ENCODE data around the gene RGL1.
A peak's percentile ranks its signal among the peaks of the same experiment; 100 is the strongest.

Gene RGL1

DNA sequence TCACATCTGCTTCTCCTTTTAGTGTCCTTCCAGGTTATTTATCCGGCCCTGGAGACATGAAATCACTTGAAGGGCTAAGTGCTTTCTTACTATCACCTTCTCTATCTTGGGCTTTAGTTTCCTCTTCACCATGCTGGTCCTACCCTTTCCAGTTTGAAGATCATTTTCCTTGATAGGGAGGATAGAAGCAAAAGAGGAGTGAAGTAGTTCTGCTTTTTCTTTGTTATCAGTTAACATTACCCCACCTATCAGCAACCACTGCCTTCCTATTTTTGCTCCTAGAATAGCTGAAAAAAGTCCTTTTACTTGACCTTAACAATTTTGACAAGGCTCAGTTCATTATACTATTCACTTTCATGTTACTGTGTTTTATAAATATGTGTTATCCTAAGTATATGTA, 19.4 kb downstream of the RGL1 start:
- no peak for DNase-seq

- DNase-seq: no peak
Measured at GRCh38 chr1:183827801-183828200, 22.9 kb downstream of the RGL1 start.

GRCh38 chr1:183830389-183830788, 25.5 kb downstream of the RGL1 start:
- no peak for DNase-seq

DNA sequence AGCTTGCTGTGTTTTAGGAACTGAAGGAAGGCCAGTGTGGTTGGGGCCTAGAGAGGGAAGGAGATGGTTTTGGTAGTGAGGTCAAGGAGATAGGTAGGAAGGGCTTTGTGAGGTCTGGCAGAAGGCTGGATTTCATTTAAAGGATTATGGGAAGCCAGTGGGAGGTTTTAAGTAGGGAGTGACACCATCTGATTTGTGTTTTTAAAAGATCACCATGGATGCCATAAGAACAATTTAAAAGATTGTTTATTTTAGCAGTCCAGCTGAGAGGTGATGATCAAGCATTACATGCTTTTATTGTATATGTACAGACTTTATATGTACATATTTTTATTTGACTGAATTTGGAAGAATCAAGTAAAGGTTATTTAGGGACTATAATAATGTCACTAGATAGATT, 26.4 kb downstream of the RGL1 start:
- DNase-seq: no peak

DNA sequence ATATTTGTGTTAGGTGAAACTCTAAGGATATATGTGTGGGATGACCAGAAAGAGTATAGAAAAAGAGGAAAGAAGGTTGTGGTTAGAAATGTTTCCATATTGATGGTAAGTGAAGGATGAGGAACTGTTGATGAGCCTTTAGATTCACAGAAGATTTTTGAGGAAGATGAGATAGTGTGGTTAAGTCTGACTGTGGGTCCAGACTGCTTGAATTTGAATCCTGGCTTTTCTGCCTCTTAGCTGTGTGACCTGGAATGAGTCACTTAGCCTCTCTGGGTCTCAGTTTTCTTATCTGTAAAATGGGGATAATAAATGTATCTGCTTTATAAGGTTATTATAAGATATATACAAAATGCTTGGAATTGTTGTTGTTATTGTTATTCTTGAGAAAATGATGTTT, 27.5 kb downstream of the RGL1 start:
- DNase-seq: no peak

GRCh38 chr1:183834568-183834967, 29.6 kb downstream of the RGL1 start:
- no peak for DNase-seq

DNA sequence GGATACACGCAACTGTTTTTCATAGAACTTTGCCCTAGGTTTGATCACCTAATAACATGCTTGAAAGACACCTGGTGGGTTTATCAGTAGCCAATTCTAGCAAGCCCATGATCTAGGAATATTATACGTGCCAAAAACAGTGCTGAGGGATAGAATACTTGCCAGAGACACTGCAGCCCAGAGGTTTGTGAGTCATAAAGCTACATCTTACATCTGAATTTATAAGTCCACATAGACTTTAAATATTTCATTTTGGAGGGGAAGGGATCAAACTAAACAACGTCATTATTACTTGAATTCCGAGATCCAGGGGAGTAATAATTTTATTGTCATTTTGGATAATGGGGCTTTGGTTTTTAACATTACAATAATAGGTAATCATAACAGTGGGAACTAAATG, 31.7 kb downstream of the RGL1 start:
- DNase-seq: no peak

GRCh38 chr1:183837062-183837461, 32.1 kb downstream of the RGL1 start:
- DNase-seq: no peak

DNA sequence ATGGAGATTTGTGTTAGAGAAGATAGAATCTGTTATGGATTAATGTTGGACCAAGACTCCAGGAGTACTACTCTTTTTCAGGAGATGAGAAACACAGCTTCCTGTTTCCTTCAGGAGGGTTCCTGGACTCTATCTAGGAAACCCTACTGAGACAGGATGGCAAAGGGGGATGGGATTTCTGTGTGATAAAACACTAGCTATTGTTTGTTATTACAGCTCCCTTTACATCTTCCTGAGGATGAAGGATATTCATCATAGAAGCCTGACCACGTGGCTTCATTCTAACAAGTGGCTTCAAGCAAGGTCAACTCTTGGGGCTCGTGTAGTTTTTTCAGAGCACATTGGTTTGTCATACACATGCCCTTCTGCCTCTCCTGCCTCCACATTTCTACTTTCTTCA, 33.3 kb downstream of the RGL1 start:
- DNase-seq: no peak

DNA sequence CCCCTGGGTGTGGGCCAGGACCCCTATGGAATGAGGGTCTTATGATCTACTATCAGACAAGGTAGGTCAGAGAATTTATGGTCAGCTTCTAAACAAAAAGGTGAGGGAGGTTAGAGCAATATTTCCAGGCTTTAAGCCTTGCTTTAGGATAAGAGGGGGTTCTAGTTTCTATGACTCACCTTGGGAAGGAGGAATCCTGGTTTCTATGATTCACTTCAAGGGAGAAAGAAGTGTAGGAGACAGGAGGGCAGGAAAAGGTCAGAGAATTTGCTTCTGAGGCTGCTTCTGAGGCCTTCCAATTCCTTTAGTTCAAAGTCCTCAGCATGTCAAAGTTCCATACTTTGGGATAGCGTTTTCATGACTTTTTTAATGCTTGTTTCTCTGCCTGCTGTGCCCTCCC, 35.2 kb downstream of the RGL1 start:
- no peak for DNase-seq

GRCh38 chr1:183841550-183841949, 36.6 kb downstream of the RGL1 start:
- no peak for DNase-seq

GRCh38 chr1:183841950-183842794, 37.3 kb downstream of the RGL1 start:
- peak; percentile 17 to 34 for DNase-seq

GRCh38 chr1:183842795-183843144, 37.9 kb downstream of the RGL1 start:
- DNase-seq: no peak

GRCh38 chr1:183844806-183845205, 39.9 kb downstream of the RGL1 start:
- no peak for DNase-seq

GRCh38 chr1:183845681-183846080, 40.8 kb downstream of the RGL1 start:
- DNase-seq: no peak

- no peak for DNase-seq
Measured at GRCh38 chr1:183847641-183848040, 42.7 kb downstream of the RGL1 start.

GRCh38 chr1:183850852-183851251, 45.9 kb downstream of the RGL1 start:
- no peak for DNase-seq

DNA sequence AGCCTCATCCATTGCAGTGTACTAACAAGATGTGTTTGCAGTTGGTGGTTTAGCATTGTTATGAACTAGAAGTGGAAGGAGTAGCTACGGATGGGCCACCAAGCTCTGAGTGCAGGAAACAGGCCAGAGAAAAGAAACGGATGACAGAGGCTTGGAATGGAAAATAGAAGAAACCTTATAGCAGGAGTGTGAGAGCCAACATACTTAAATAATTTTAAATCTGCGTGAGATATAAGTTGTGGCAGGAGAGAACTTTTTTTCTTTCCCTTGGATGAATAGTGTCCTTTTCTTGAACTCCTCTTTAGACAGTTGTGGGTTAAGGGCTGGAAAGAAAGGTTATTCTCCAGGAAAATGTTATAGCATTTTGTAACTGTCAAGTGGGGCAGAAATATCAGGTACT, 54.2 kb downstream of the RGL1 start:
- DNase-seq: no peak

- no peak for DNase-seq
Measured at GRCh38 chr1:183859831-183860230, 54.9 kb downstream of the RGL1 start.

DNA sequence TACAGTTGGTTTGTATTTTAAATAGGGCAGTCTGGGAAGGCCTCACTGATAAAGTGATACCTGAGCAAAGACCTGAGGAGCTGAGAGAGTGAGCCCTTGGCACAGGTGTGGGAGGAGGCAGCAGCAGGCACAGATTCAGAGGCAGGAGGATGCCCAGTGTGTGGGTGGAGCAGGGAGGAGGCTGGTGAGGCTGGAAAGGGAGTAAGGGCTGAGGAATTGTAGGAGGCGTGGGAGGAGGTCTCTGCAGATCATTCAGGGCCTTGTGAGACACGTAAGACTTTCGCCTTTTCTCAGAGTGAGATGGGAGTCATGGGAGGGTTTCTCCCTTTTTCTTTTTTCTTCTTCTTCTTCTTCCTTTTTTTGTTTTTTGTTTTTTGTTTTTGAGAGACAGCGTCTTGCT, 58.0 kb downstream of the RGL1 start:
- no peak for DNase-seq

DNA sequence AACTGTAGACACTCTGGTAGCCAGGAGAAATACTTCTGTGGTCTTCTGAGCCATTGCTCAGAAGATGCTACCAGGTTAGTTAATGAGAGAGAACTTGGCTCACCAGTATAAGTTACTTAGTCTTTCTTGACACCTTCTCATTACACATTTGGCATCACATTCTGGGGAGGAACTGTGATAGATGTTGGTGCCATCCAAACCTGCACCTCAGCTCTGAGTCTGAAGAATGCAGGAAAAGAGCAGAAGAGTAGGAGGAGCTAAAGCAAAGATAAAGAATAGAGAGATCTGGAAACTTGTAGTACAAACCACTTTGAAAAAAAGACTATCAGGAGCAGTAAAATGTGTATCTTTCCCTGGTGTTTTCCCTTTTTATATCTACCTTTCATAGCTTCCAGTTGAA, 58.9 kb downstream of the RGL1 start:
- DNase-seq: no peak

DNA sequence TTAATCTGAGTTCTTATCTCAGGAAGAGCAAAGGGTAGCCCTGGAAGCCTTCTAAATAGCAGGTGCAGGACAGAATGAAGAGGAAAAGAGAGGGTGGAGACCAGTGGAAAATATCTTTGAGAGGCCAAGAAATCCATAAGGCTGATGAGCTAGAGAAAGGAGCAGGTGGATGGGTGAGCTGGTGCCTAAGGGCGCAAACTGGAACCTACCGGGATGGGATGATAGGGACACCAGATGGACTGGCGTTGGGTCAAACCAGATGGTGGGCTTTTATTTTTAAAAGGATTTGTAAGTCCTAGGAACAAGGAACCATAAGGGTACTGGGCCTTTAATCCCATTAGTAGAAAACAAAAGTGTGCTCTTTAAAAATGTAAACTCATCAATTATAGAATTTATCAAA, 59.7 kb downstream of the RGL1 start:
- no peak for DNase-seq

DNA sequence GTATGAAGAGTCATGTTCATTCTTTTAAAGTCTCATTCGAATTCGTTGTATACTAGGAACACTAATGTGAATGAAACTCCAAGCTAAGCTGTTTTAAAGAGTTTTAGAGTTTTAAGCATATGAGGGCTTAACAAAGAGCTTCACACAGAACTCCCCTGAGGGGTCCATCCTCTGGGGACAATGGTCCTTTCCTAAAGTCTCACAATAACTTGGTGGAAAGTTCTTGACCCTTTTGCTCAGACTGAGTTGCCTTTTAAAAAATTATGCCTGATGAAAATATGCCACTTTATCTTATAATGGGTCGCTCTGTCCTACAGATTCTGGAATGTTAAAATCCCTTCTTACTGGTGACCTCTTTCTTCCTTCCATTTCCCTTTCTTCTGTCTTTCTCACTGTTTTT, 64.3 kb downstream of the RGL1 start:
- DNase-seq: no peak

- DNase-seq: no peak
Measured at GRCh38 chr1:183869664-183870063, 64.7 kb downstream of the RGL1 start.

GRCh38 chr1:183870351-183871077, 65.6 kb downstream of the RGL1 start:
- DNase-seq: no peak

Data from activated CD4-positive, alpha-beta T cell treated with anti-CD3 and anti-CD28 coated beads, Interleukin-2, amount 50 U/mL, for 48 hours (primary cell).